HEK293 (cell line): ENCODE results near the gene TBC1D22A.
A peak's percentile ranks its signal among the peaks of the same experiment; 100 is the strongest.

Experiments
- CTCF ChIA-PET: fragments of 350-600 bp; formaldehyde crosslinking; extraction: SDS; loops from one replicate; lab custom pipeline; 2021; ENCODE audit warnings: antibody characterized with exemption; lab: Yijun Ruan, JAX
- POLR2A ChIA-PET: fragments of 300-600 bp; formaldehyde crosslinking; extraction: SDS; loops from one replicate; lab custom pipeline; 2020; ENCODE audit warnings: antibody characterized with exemption, inconsistent platforms; lab: Yijun Ruan, JAX
- H3K27ac ChIP-seq: fragments of 200-500 bp; sonication (Bioruptor generic); 2 replicates; pipeline ENCODE4 v1.5.1; 2014; ENCODE audit warnings: low read depth, low read length, control low read depth, inconsistent platforms; ENCODE audit errors: extremely low read depth
- H3K36me3 ChIP-seq, 2 experiments: fragments of 200-500 bp in 1 of 2; sonication (Bioruptor generic) in 1 of 2; 1 replicate in 1 of 2; 2 replicates in 1 of 2; pipeline ENCODE4 v1.5.1; 2014 to 2017; ENCODE audit warnings: inconsistent platforms in 2 of 2, low read length in 2 of 2; ENCODE audit not compliant: control insufficient read depth in 2 of 2, insufficient read depth in 1 of 2
- H3K4me1 ChIP-seq: fragments of 200-500 bp; sonication (Bioruptor generic); 2 replicates; pipeline ENCODE4 v1.5.1; 2014; ENCODE audit warnings: mild to moderate bottlenecking, low read length, inconsistent platforms; ENCODE audit not compliant: control insufficient read depth, insufficient read depth
- H3K4me3 ChIP-seq: 2 replicates; pipeline ENCODE4 v1.5.1; 2011; ENCODE audit warnings: low read depth, mild to moderate bottlenecking, control low read depth, low read length, moderate library complexity
- H3K9me3 ChIP-seq: fragments of 200-500 bp; sonication (Bioruptor generic); 2 replicates; pipeline ENCODE4 v1.5.1; 2014; ENCODE audit warnings: low read depth, low read length, inconsistent platforms; ENCODE audit not compliant: control insufficient read depth, insufficient read depth
- GLI4 ChIP-seq: fragments of 450-650 bp; formaldehyde crosslinking; IDR thresholded peaks from 2 replicates; pipeline ENCODE4 v1.5.1; 2016; ENCODE audit warnings: missing biosample characterization, missing genetic modification characterization
- GLIS1 ChIP-seq: fragments of 450-650 bp; formaldehyde crosslinking; IDR thresholded peaks from 2 replicates; pipeline ENCODE4 v1.5.1; 2016; ENCODE audit warnings: missing biosample characterization, missing genetic modification characterization
- GLIS2 ChIP-seq: fragments of 450-650 bp; formaldehyde crosslinking; IDR thresholded peaks from 2 replicates; pipeline ENCODE4 v1.5.1; 2016; ENCODE audit warnings: missing biosample characterization, missing genetic modification characterization
- KLF9 ChIP-seq: fragments of 450-650 bp; formaldehyde crosslinking; IDR thresholded peaks from 2 replicates; pipeline ENCODE4 v1.5.1; 2016; ENCODE audit warnings: missing biosample characterization, missing genetic modification characterization, low read depth
- PRDM1 ChIP-seq: fragments of 450-650 bp; formaldehyde crosslinking; IDR thresholded peaks from 2 replicates; pipeline ENCODE4; 2016; ENCODE audit warnings: missing biosample characterization, missing genetic modification characterization
- ZBTB20 ChIP-seq: fragments of 450-650 bp; formaldehyde crosslinking; IDR thresholded peaks from 2 replicates; pipeline ENCODE4 v1.5.1; 2016; ENCODE audit warnings: missing biosample characterization, missing genetic modification characterization
- ZIC2 ChIP-seq: fragments of 450-650 bp; formaldehyde crosslinking; IDR thresholded peaks from 2 replicates; pipeline ENCODE4 v1.5.1; 2016; ENCODE audit warnings: missing biosample characterization, missing genetic modification characterization
- ZNF132 ChIP-seq: fragments of 450-650 bp; formaldehyde crosslinking; IDR thresholded peaks from 2 replicates; pipeline ENCODE4 v1.5.1; 2017; ENCODE audit warnings: missing biosample characterization, missing genetic modification characterization, borderline replicate concordance
- ZNF211 ChIP-seq: fragments of 450-650 bp; formaldehyde crosslinking; IDR thresholded peaks from 2 replicates; pipeline ENCODE4 v1.5.1; 2016; ENCODE audit warnings: low read depth, missing biosample characterization, missing genetic modification characterization
- ZNF266 ChIP-seq: fragments of 450-650 bp; formaldehyde crosslinking; IDR thresholded peaks from 2 replicates; pipeline ENCODE4 v1.5.1; 2016; ENCODE audit warnings: missing biosample characterization, missing genetic modification characterization, low read depth
- ZNF341 ChIP-seq: fragments of 450-650 bp; formaldehyde crosslinking; IDR thresholded peaks from 2 replicates; pipeline ENCODE4; 2016; ENCODE audit warnings: low read depth, missing biosample characterization, missing genetic modification characterization
- ZNF423 ChIP-seq: fragments of 450-650 bp; formaldehyde crosslinking; IDR thresholded peaks from 2 replicates; pipeline ENCODE4 v1.5.1; 2016; ENCODE audit warnings: missing biosample characterization, missing genetic modification characterization
- ZNF549 ChIP-seq: fragments of 450-650 bp; IDR thresholded peaks from 2 replicates; pipeline ENCODE4 v1.5.1; 2018; ENCODE audit warnings: missing biosample characterization, missing genetic modification characterization, mild to moderate bottlenecking, inconsistent platforms, moderate library complexity
- ZNF76 ChIP-seq: fragments of 450-650 bp; formaldehyde crosslinking; IDR thresholded peaks from 2 replicates; pipeline ENCODE4; 2016; ENCODE audit warnings: low read depth, missing biosample characterization, missing genetic modification characterization, borderline replicate concordance
- ZNF830 ChIP-seq: fragments of 450-650 bp; IDR thresholded peaks from 2 replicates; pipeline ENCODE4 v1.5.0; 2018; ENCODE audit warnings: missing biosample characterization, missing genetic modification characterization, low read depth, mild to moderate bottlenecking, moderate library complexity
- TF ChIP-seq, protein P1 (sequence below): fragments of 450-650 bp; formaldehyde crosslinking; IDR thresholded peaks from 2 replicates; pipeline ENCODE4 v1.5.1; 2016; ENCODE audit warnings: missing biosample characterization, missing genetic modification characterization
- TF ChIP-seq, protein P2 (sequence below): fragments of 450-650 bp; formaldehyde crosslinking; IDR thresholded peaks from 2 replicates; pipeline ENCODE4 v1.5.1; 2016; ENCODE audit warnings: missing biosample characterization, missing genetic modification characterization
- TF ChIP-seq, protein P3 (sequence below): fragments of 450-650 bp; formaldehyde crosslinking; IDR thresholded peaks from 2 replicates; pipeline ENCODE4 v1.5.1; 2017; ENCODE audit warnings: missing biosample characterization, missing genetic modification characterization
- TF ChIP-seq, protein P4 (sequence below): fragments of 450-650 bp; formaldehyde crosslinking; IDR thresholded peaks from 2 replicates; pipeline ENCODE4 v1.5.1; 2016; ENCODE audit warnings: missing biosample characterization, missing genetic modification characterization

Gene TBC1D22A

DNA sequence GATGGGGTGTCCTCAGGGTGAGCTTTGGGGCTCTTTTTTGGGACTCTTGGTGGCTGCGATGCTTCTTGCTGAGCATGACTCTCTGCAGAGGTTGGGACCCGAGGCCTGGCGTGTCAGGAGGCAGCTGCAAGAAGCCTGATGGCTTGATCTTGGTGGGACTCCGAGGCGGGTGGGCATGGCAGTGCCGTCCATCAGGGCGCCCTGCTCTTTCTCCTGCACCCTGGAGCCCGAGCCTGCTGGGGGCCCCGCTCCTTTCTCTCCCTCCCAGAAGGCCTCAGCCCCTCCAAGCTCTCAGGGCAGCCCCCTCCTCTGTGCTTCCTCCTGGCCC is 432.7 kb downstream of the TBC1D22A start (continued):
- TF ChIP-seq, protein P1, sequence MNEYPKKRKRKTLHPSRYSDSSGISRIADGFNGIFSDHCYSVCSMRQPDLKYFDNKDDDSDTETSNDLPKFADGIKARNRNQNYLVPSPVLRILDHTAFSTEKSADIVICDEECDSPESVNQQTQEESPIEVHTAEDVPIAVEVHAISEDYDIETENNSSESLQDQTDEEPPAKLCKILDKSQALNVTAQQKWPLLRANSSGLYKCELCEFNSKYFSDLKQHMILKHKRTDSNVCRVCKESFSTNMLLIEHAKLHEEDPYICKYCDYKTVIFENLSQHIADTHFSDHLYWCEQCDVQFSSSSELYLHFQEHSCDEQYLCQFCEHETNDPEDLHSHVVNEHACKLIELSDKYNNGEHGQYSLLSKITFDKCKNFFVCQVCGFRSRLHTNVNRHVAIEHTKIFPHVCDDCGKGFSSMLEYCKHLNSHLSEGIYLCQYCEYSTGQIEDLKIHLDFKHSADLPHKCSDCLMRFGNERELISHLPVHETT (tag by site-specific recombination), result no peak
- TF ChIP-seq ZNF830 (tag by site-specific recombination), result no peak

DNA sequence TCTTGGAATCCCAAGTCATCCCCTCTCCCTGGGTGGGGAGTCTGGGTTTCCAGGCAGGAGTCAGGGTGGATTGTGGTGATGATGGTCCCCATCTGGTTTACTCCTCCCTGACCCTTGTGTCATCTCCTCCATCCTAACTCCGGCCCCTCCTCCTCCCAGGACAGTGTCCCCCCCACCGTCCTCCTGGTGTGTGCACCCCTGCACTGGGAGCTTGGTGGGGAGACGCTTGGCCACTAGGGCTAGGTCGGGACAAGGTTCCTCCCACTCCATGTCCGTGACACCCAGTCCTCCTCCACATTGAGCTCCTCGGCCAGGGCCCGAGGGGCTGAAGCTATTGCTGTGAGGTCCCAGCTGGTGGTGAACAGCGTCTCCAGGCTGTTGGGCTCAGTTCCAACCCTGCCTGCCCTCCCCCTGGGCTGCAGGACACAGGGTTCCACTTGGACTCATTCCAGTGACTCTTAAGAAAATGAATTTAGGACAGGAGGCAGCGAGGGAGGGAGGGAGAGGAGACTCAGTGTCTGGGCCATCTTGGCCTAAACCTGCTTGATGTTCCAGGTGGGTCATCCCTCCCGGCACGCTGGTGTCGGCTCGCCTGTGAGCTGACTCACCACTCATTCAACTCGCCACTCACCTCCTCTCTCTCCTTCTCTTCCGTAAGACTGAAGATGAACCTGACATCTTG is 433.2 kb downstream of the TBC1D22A start:
- Histone ChIP-seq H3K4me1 (no peaks in the 10 kb centered on the region), H3K27ac (no peak overlapping the region)
- TF ChIP-seq, protein P2, sequence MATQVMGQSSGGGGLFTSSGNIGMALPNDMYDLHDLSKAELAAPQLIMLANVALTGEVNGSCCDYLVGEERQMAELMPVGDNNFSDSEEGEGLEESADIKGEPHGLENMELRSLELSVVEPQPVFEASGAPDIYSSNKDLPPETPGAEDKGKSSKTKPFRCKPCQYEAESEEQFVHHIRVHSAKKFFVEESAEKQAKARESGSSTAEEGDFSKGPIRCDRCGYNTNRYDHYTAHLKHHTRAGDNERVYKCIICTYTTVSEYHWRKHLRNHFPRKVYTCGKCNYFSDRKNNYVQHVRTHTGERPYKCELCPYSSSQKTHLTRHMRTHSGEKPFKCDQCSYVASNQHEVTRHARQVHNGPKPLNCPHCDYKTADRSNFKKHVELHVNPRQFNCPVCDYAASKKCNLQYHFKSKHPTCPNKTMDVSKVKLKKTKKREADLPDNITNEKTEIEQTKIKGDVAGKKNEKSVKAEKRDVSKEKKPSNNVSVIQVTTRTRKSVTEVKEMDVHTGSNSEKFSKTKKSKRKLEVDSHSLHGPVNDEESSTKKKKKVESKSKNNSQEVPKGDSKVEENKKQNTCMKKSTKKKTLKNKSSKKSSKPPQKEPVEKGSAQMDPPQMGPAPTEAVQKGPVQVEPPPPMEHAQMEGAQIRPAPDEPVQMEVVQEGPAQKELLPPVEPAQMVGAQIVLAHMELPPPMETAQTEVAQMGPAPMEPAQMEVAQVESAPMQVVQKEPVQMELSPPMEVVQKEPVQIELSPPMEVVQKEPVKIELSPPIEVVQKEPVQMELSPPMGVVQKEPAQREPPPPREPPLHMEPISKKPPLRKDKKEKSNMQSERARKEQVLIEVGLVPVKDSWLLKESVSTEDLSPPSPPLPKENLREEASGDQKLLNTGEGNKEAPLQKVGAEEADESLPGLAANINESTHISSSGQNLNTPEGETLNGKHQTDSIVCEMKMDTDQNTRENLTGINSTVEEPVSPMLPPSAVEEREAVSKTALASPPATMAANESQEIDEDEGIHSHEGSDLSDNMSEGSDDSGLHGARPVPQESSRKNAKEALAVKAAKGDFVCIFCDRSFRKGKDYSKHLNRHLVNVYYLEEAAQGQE (tag by site-specific recombination), result no peak
- TF ChIP-seq GLI4 (tag by site-specific recombination) (no peak), ZNF211 (no peak), ZNF266 (tag by site-specific recombination) (no peak), ZNF76 (no peak), ZNF341 (tag by site-specific recombination) (peak; percentile 91), ZNF132 (tag by site-specific recombination) (no peak), GLIS2 (tag by site-specific recombination) (0 out of 2 replicates have a peak, but pooled peaks have one; percentile 32), ZNF549 (tag by site-specific recombination) (no peak), KLF9 (tag by site-specific recombination) (no peak), GLIS1 (tag by site-specific recombination) (peak; percentile 79), ZBTB20 (tag by site-specific recombination) (no peak), ZNF423 (0 out of 2 replicates have a peak, but pooled peaks have one; percentile 15), ZIC2 (tag by site-specific recombination) (peak; percentile 93), PRDM1 (tag by site-specific recombination) (no peak)
- TF ChIP-seq, protein P3, sequence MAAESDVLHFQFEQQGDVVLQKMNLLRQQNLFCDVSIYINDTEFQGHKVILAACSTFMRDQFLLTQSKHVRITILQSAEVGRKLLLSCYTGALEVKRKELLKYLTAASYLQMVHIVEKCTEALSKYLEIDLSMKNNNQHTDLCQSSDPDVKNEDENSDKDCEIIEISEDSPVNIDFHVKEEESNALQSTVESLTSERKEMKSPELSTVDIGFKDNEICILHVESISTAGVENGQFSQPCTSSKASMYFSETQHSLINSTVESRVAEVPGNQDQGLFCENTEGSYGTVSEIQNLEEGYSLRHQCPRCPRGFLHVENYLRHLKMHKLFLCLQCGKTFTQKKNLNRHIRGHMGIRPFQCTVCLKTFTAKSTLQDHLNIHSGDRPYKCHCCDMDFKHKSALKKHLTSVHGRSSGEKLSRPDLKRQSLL (tag by site-specific recombination), result no peak
- TF ChIP-seq, protein P4, sequence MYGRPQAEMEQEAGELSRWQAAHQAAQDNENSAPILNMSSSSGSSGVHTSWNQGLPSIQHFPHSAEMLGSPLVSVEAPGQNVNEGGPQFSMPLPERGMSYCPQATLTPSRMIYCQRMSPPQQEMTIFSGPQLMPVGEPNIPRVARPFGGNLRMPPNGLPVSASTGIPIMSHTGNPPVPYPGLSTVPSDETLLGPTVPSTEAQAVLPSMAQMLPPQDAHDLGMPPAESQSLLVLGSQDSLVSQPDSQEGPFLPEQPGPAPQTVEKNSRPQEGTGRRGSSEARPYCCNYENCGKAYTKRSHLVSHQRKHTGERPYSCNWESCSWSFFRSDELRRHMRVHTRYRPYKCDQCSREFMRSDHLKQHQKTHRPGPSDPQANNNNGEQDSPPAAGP (tag by site-specific recombination), result peak; percentile 31; the same call in 1 of the 2 replicates
- TF ChIP-seq, all 188 proteins: peak for 6
- Histone ChIP-seq H3K9me3 (no peaks in the 10 kb centered on the region), H3K36me3 (no peaks in the 10 kb centered on the region), H3K4me3 (no peak overlapping the region)
- ChIA-PET POLR2A (no interaction called here), CTCF (interaction anchor here (0.6 kb wide), 1 partner anchor 10 kb away, joined by 3 read pairs; no protein-coding TSS in a partner anchor)
